Testis (tissue), 3 donors: ENCODE measurements around the gene CACNB1. TPM values are rescaled to one million over a fixed set of nuclear protein-coding genes. Genes with fewer than 3 reads are reported as not detected.

Source experiments
- DNase-seq: peaks from one replicate; pipeline ENCODE4 v3.0.0-alpha.2; 2019
- H3K27ac ChIP-seq, 2 donors: fragments of 200-600 bp; sonication (generic); one replicate each; pipeline ENCODE4 v1.5.1; 2019
- H3K27me3 ChIP-seq: fragments of 200-600 bp; sonication (generic); one replicate; pipeline ENCODE4 v1.5.1; 2019
- H3K36me3 ChIP-seq: fragments of 200-600 bp; sonication (generic); one replicate; pipeline ENCODE4 v1.5.1; 2017; ENCODE audit warnings: low read depth; ENCODE audit errors: missing control alignments
- H3K4me1 ChIP-seq: fragments of 200-600 bp; sonication (generic); one replicate; pipeline ENCODE4 v1.5.1; 2019
- H3K4me3 ChIP-seq, 2 donors: fragments of 200-600 bp; sonication (generic); one replicate each; pipeline ENCODE4 v1.5.1; 2017 to 2019
- H3K9me3 ChIP-seq: fragments of 200-600 bp; sonication (generic); one replicate; pipeline ENCODE4 v1.5.1; 2017
- POLR2A ChIP-seq: fragments of 450-650 bp; IDR thresholded peaks from one replicate; pipeline ENCODE4 v1.6.1; 2017; ENCODE audit warnings: antibody characterized with exemption, mild to moderate bottlenecking, moderate library complexity
- WGBS, 2 donors: methylation state at CpG; one replicate each; pipeline ENCODE4 v1.1.5; 2018; 5-methylcytosine and 5-hydroxymethylcytosine counted together
- intact Hi-C: fragments of 100-400 bp; cut with DNase I; formaldehyde crosslinking; loops from one replicate; pipeline ENCODE4 v1.15.1; 2023; ENCODE audit warnings: low total_unique reads
- polyA plus RNA-seq: library from polyadenylated mRNA; stranded (reverse); fragments of 350-450 nt; fragmentation: Illumina TruSeq; extraction: RNeasy Lipid Tissue Mini Kit (QIAGEN cat#74804); gene quantifications from one replicate; pipeline ENCODE4 v1.2.3, GENCODE V29; 2014; ENCODE audit warnings: low read depth, low replicate concordance; ENCODE audit not compliant: insufficient read depth
- total RNA-seq, 2 donors: library from RNA; depleted of rRNA; stranded (reverse); fragments of >200 nt; gene quantifications; one replicate each; pipeline ENCODE4 v1.2.3, GENCODE V29; 2016
- TF ChIP-seq, protein P1 (sequence below), 3 experiments: fragments of 450-650 bp in 2 of 3; fragments of 200-600 bp in 1 of 3; sonication (generic) in 1 of 3; IDR thresholded peaks; one replicate each; pipeline ENCODE4 v1.5.1; 2016 to 2019; ENCODE audit warnings: antibody characterized with exemption in 3 of 3, mild to moderate bottlenecking in 2 of 3, moderate library complexity in 1 of 3

Gene CACNB1
- total and polyA plus RNA-seq, 3 donors from 2014 or later, result 11.3 to 19.8 (median 18.1) TPM

GRCh38 chr17:39123627-39124026 lies 73.8 kb downstream of the CACNB1 start:
- TF ChIP-seq, protein P1, sequence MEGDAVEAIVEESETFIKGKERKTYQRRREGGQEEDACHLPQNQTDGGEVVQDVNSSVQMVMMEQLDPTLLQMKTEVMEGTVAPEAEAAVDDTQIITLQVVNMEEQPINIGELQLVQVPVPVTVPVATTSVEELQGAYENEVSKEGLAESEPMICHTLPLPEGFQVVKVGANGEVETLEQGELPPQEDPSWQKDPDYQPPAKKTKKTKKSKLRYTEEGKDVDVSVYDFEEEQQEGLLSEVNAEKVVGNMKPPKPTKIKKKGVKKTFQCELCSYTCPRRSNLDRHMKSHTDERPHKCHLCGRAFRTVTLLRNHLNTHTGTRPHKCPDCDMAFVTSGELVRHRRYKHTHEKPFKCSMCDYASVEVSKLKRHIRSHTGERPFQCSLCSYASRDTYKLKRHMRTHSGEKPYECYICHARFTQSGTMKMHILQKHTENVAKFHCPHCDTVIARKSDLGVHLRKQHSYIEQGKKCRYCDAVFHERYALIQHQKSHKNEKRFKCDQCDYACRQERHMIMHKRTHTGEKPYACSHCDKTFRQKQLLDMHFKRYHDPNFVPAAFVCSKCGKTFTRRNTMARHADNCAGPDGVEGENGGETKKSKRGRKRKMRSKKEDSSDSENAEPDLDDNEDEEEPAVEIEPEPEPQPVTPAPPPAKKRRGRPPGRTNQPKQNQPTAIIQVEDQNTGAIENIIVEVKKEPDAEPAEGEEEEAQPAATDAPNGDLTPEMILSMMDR (IDR thresholded peaks at IDR 0.05), result no peak
- TF ChIP-seq POLR2A, result no peak

More at GRCh38 chr17:39123627-39124026, 73.8 kb downstream of the CACNB1 start:
- 87 to 89% methylated on average over 6 to 9 of the region's 9 CpGs for WGBS, 2 donors
- H3K36me3 ChIP-seq, result no peaks in the 10 kb centered on the region
- H3K27me3 ChIP-seq, result no peaks in the 10 kb centered on the region
- intact Hi-C loops, result no loop called here
- DNase-seq, result no peak
- H3K9me3 ChIP-seq, result no peaks in the 10 kb centered on the region
- no peak overlapping the region for H3K4me3 ChIP-seq
- no peaks in the 10 kb centered on the region for H3K4me1 ChIP-seq
- H3K27ac ChIP-seq, result no peak overlapping the region

Other genes starting within 250 kb of the CACNB1 start
- gene FBXO47, start 230.3 kb downstream of the CACNB1 start, total RNA-seq, result 10 to 100 TPM in 1 of 2 donors, 1 to 10 TPM in 1; 6.3 to 11.6 TPM
- 5.8 TPM for gene FBXO47, start 230.3 kb downstream of the CACNB1 start, polyA plus RNA-seq
- gene PLXDC1, start 46.0 kb downstream of the CACNB1 start, total RNA-seq, result 10 to 100 TPM in 1 of 2 donors, 1 to 10 TPM in 1; 9.6 to 14.8 TPM
- 40.5 TPM for gene PLXDC1, start 46.0 kb downstream of the CACNB1 start, polyA plus RNA-seq
- not detected for gene ARL5C, start 31.5 kb downstream of the CACNB1 start, total RNA-seq
- gene ARL5C, start 31.5 kb downstream of the CACNB1 start, polyA plus RNA-seq, result not detected
- gene RPL19, start 2.6 kb upstream of the CACNB1 start, total RNA-seq, result 1,000 to 10,000 TPM in 1 of 2 donors, 100 to 1,000 TPM in 1; 954 to 1,719 TPM
- gene RPL19, start 2.6 kb upstream of the CACNB1 start, polyA plus RNA-seq, result 1,741 TPM
- gene STAC2, start 28.3 kb upstream of the CACNB1 start, total RNA-seq, result under 1 TPM; 0.24 to 0.37 TPM
- 1.1 TPM for gene STAC2, start 28.3 kb upstream of the CACNB1 start, polyA plus RNA-seq
- gene FBXL20, start 204.0 kb upstream of the CACNB1 start, total RNA-seq, result 10 to 100 TPM; 62.5 to 67.5 TPM
- gene FBXL20, start 204.0 kb upstream of the CACNB1 start, polyA plus RNA-seq, result 29.7 TPM